Activated CD8-positive, alpha-beta memory T cell treated with anti-CD3 and anti-CD28 coated beads, Interleukin-2, amount 50 U/mL, for 48 hours (primary cell): ENCODE data around the gene STARD5.
"Not testable (repeated sequence)": the region's sequence is repeated elsewhere in the genome, so short reads cannot be mapped to it uniquely, and the experiment has no call there.

Experiments
- DNase-seq: peaks from one replicate; pipeline ENCODE4 v3.0.0-alpha.2; 2020

The STARD5 gene

GRCh38 chr15:81336568-81336967 lies 12.6 kb upstream of the STARD5 start:
- no peak for DNase-seq

GRCh38 chr15:81335631-81336030 lies 11.7 kb upstream of the STARD5 start:
- no peak for DNase-seq

- no peak for DNase-seq
Measured at GRCh38 chr15:81334768-81335435, 11.0 kb upstream of the STARD5 start.

GRCh38 chr15:81333363-81333762 lies 9.4 kb upstream of the STARD5 start:
- DNase-seq: no peak

GRCh38 chr15:81332326-81332725 lies 8.4 kb upstream of the STARD5 start:
- no peak for DNase-seq

GRCh38 chr15:81331600-81331999 lies 7.7 kb upstream of the STARD5 start:
- no peak for DNase-seq

GRCh38 chr15:81331141-81331540 lies 7.2 kb upstream of the STARD5 start:
- not testable (repeated sequence) for DNase-seq

- no peak for DNase-seq
Measured at GRCh38 chr15:81330366-81331090, 6.6 kb upstream of the STARD5 start.

GRCh38 chr15:81329446-81329845 lies 5.5 kb upstream of the STARD5 start:
- no peak for DNase-seq

GRCh38 chr15:81327516-81327915 lies 3.6 kb upstream of the STARD5 start:
- no peak for DNase-seq

- no peak for DNase-seq
Measured at GRCh38 chr15:81326466-81327212, 2.7 kb upstream of the STARD5 start.

- DNase-seq: no peak
Measured at GRCh38 chr15:81323559-81323943, 390 bp downstream of the STARD5 start.

- no peak for DNase-seq
Measured at GRCh38 chr15:81322676-81323253, 1.2 kb downstream of the STARD5 start.

- no peak for DNase-seq
Measured at GRCh38 chr15:81321667-81322066, 2.3 kb downstream of the STARD5 start.

- DNase-seq: no peak
Measured at GRCh38 chr15:81317642-81318017, 6.3 kb downstream of the STARD5 start.

GRCh38 chr15:81316267-81316666 lies 7.7 kb downstream of the STARD5 start:
- no peak for DNase-seq

- no peak for DNase-seq
Measured at GRCh38 chr15:81315452-81316175, 8.3 kb downstream of the STARD5 start.

- DNase-seq: no peak
Measured at GRCh38 chr15:81314378-81314777, 9.6 kb downstream of the STARD5 start.

GRCh38 chr15:81313686-81314085 lies 10.3 kb downstream of the STARD5 start:
- no peak for DNase-seq

- no peak for DNase-seq
Measured at GRCh38 chr15:81312790-81313543, 11.0 kb downstream of the STARD5 start.

GRCh38 chr15:81311752-81312464 lies 12.0 kb downstream of the STARD5 start:
- DNase-seq: no peak
